ENCODE results near the gene TUBGCP5. TPM values are rescaled to one million over a fixed set of nuclear protein-coding genes. Genes with fewer than 3 reads are reported as not detected.

Gene TUBGCP5
- total RNA-seq, 1 experiment from 2014 or later = 18.8 TPM

GRCh38 chr15:23038726-23039142 is 635 bp downstream of the TUBGCP5 start:
- DNase-seq (ENCODE audit: low spot score) = no peak
- Mint-ChIP-seq H3K27me3 (ENCODE audit: low read depth) (no peaks in the 10 kb centered on the region), H3K4me3 (peak overlapping the region; percentile 93), H3K27ac (peak overlapping the region; percentile 94), H3K4me1 (peaks cover 2% of the 10 kb centered on the region; the same call in 1 of the 2 replicates), H3K36me3 (peaks cover 19% of the 10 kb centered on the region), H3K9me3 (peaks cover 4% of the 10 kb centered on the region; the same call in 1 of the 2 replicates)
- CTCF ChIA-PET = interaction anchor here (0.5 to 1.1 kb wide), 2 partner anchors 8 to 59 kb away, joined by 3 to 4 read pairs; partner anchors contain the start of gene CYFIP1
- TF ChIP-seq ZNF121 (CRISPR knock-in tag; IDR thresholded peaks at IDR 0.05) (no peak), JUN (CRISPR knock-in tag; IDR thresholded peaks at IDR 0.05) (no peak), FOXK1 (CRISPR knock-in tag; IDR thresholded peaks at IDR 0.05) (no peak), NR1H2 (CRISPR knock-in tag; IDR thresholded peaks at IDR 0.05) (no peak), IRF2 (CRISPR knock-in tag; IDR thresholded peaks at IDR 0.05; ENCODE audit: borderline replicate concordance, low read depth) (no peak), ZNF219 (CRISPR knock-in tag; IDR thresholded peaks at IDR 0.05; ENCODE audit: borderline replicate concordance) (no peak), SMAD3 (CRISPR knock-in tag; IDR thresholded peaks at IDR 0.05; ENCODE audit: borderline replicate concordance) (no peak)
- ATAC-seq = no peak
- POLR2A ChIA-PET = interaction anchor here (1.5 kb wide), 1 partner anchor 253 kb away, joined by 3 read pairs; no protein-coding TSS in a partner anchor

GRCh38 chr15:23035964-23036566 is 3.3 kb downstream of the TUBGCP5 start:
- no peak overlapping the region for H3K27ac Mint-ChIP-seq
- ChIA-PET CTCF (interaction anchor here (0.6 to 1.8 kb wide), 27 partner anchors 9 to 249 kb away, joined by 3 to 10 read pairs (median 3); partner anchors contain the start of gene NIPA1), POLR2A (no interaction called here)
- DNase-seq (ENCODE audit: low spot score) (peak; percentile 80), ATAC-seq (peak; percentile 55)
- peaks cover 4% of the 10 kb centered on the region; the same call in 1 of the 2 replicates for H3K9me3 Mint-ChIP-seq
- H3K4me3 Mint-ChIP-seq = no peak overlapping the region
- no peak for TF ChIP-seq FOXJ3 (CRISPR knock-in tag; IDR thresholded peaks at IDR 0.05; ENCODE audit: borderline replicate concordance)
- no peak for TF ChIP-seq IRF1 (CRISPR knock-in tag; IDR thresholded peaks at IDR 0.05)
- TF ChIP-seq CTCF (IDR thresholded peaks at IDR 0.05) = peak; percentile 79
- peaks cover 2% of the 10 kb centered on the region; the same call in 1 of the 2 replicates for H3K4me1 Mint-ChIP-seq
- no peaks in the 10 kb centered on the region for H3K27me3 Mint-ChIP-seq (ENCODE audit: low read depth)
- peaks cover 32% of the 10 kb centered on the region for H3K36me3 Mint-ChIP-seq

GRCh38 chr15:23033979-23034378 is 5.4 kb downstream of the TUBGCP5 start:
- Mint-ChIP-seq H3K36me3 (peaks cover 38% of the 10 kb centered on the region), H3K9me3 (peaks cover 4% of the 10 kb centered on the region; the same call in 1 of the 2 replicates), H3K4me1 (peaks cover 2% of the 10 kb centered on the region; the same call in 1 of the 2 replicates), H3K27ac (no peak overlapping the region), H3K27me3 (ENCODE audit: low read depth) (no peaks in the 10 kb centered on the region), H3K4me3 (no peak overlapping the region)
- ChIA-PET POLR2A (no interaction called here), CTCF (no interaction called here)
- ATAC-seq (no peak), DNase-seq (ENCODE audit: low spot score) (no peak)
- TF ChIP-seq ZBTB21 (CRISPR knock-in tag; IDR thresholded peaks at IDR 0.05; ENCODE audit: borderline replicate concordance) (no peak), HMGXB4 (CRISPR knock-in tag; IDR thresholded peaks at IDR 0.05) (no peak), ZNF512 (CRISPR knock-in tag; IDR thresholded peaks at IDR 0.05; ENCODE audit: borderline replicate concordance) (no peak), SP1 (CRISPR knock-in tag; conservative IDR thresholded peaks at IDR 0.05) (no peak), IRF1 (CRISPR knock-in tag; IDR thresholded peaks at IDR 0.05) (no peak), JAZF1 (CRISPR knock-in tag; IDR thresholded peaks at IDR 0.05) (no peak), CREM (CRISPR knock-in tag; IDR thresholded peaks at IDR 0.05) (no peak), TCF7 (CRISPR knock-in tag; IDR thresholded peaks at IDR 0.05; ENCODE audit: low read depth) (no peak)

All from WTC11 (cell line).